GM19023 (cell line): Measurements from ENCODE around the gene MDC1.
A peak's percentile ranks its signal among the peaks of the same experiment; 100 is the strongest.
"Not testable (repeated sequence)": the region's sequence is repeated elsewhere in the genome, so short reads cannot be mapped to it uniquely, and the experiment has no call there.

ENCODE experiments used
- ATAC-seq: cut with Tn5 transposase; IDR thresholded peaks from one replicate; pipeline ENCODE4 v1.9.1; 2021; ENCODE audit warnings: mild to moderate bottlenecking, moderate library complexity; ENCODE audit not compliant: unreplicated experiment

Gene MDC1

GRCh38 chr6:30725713-30726505, 8.8 kb upstream of the MDC1 start:
- ATAC-seq, result no peak

DNA sequence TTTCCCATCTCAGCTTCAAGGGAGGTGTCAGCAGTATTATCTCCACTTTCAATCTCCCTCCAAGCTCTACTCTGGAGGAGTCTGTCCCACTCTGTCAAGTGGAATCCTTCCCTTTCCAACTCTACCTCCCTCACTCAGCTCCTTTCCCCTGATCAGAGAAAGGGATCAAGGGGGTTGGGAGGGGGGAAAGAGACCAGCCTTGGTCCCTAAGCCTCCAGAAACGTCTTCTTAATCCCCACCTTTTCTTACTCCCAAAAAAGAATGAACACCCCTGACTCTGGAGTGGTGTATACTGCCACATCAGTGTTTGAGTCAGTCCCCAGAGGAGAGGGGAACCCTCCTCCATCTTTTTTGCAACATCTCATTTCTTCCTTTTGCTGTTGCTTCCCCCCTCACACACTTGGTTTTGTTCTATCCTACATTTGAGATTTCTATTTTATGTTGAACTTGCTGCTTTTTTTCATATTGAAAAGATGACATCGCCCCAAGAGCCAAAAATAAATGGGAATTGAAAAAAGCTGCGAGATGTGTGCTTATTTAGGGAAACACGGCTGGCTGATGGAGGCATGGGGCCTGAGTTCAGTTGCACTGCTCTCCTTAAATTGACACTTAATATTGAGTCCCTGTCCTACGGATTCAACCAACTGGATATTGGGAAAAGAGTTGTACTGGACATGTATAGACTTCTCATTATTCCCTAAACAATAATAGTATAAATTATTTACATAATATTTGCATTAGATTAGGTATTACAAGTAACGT, 8.0 kb upstream of the MDC1 start:
- no peak for ATAC-seq

- ATAC-seq, result not testable (repeated sequence)
Measured at GRCh38 chr6:30723843-30724741, 7.0 kb upstream of the MDC1 start.

- not testable (repeated sequence) for ATAC-seq
Measured at GRCh38 chr6:30723159-30723842, 6.2 kb upstream of the MDC1 start.

DNA sequence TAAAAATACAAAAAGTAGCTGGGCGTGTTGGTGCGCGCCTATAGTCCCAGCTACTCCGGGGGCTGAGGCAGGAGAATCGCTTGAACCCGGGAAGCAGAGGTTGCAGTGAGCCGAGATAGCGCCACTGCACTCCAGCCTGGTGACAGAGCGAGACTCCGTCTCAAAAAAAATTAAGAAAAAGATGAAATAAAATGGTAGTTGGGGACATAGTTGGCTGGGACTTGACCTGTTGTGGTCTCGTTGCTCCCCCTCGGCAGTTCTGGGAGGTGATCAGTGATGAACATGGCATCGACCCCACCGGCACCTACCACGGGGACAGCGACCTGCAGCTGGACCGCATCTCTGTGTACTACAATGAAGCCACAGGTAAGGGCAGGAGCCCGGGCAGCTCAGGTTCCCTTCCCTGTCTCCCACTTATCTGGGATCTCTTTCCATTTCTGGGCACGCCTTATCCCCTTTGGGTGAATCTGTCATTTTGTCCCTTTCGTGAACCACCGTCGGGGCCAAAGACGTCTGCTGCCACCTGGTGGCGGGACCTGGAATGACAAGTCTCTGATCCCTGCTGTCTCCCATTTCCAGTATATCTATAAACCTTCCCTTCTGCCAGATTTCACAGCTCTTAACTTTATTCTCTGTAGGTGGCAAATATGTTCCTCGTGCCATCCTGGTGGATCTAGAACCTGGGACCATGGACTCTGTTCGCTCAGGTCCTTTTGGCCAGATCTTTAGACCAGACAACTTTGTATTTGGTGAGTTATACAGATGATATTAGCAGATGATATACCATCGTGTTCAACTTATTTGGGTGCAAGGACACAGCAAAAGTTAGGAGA, 5.4 kb upstream of the MDC1 start:
- no peak for ATAC-seq

DNA sequence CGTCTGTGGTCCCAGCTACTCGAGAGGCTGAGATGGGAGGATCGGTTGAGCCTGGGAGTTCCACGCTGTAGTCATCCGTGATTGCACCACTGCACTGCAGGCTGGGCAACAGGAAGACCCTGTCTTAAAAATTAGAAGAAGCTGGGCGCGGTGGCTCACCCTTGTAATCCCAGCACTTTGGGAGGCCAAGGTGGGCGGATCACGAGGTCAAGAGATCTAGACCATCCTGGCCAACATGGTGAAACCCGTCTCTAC, 4.9 kb upstream of the MDC1 start:
- ATAC-seq, result not testable (repeated sequence)

DNA sequence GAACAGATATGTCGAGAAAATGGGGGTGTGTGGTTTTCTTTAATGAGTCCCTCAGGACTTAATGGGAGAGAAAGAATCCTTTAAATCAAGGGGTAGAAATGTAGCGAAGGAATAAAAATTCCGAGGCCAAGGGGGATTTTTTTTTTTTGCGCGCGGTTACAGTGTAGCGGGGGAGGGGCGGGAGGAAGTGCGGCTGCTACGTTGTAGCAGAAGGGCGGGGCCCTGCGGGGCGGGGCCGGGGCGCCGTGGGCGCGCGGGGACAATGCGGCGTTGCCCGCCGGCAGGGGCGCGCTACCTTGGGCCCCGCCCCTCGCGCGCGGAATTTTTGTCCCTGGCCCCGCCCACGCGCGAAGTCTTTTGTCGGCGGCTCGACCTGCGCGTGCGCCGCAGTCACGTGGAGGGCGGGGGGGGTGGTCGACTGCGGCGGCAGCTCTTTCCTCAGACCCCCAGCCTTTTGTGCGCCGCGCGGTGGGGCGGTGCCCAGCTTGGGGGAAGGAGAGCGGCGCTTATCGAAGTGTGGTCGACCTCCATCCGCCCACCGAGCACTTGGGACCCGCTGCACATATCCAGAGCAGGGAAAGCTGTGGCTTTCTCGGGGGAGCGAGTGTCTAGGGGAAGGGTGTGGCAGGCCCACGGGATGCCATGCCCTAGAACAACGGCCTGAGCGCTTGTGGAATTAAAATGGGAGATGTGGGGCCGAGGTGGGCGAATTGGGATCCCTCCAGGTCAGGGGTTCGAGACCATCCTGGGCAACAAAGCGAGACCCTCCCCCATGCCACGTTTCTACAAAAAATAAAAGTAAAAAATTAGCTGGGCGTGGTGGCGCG, 4.3 kb upstream of the MDC1 start:
- ATAC-seq, result peak; percentile 20

GRCh38 chr6:30720738-30721197, 3.7 kb upstream of the MDC1 start:
- ATAC-seq, result no peak

DNA sequence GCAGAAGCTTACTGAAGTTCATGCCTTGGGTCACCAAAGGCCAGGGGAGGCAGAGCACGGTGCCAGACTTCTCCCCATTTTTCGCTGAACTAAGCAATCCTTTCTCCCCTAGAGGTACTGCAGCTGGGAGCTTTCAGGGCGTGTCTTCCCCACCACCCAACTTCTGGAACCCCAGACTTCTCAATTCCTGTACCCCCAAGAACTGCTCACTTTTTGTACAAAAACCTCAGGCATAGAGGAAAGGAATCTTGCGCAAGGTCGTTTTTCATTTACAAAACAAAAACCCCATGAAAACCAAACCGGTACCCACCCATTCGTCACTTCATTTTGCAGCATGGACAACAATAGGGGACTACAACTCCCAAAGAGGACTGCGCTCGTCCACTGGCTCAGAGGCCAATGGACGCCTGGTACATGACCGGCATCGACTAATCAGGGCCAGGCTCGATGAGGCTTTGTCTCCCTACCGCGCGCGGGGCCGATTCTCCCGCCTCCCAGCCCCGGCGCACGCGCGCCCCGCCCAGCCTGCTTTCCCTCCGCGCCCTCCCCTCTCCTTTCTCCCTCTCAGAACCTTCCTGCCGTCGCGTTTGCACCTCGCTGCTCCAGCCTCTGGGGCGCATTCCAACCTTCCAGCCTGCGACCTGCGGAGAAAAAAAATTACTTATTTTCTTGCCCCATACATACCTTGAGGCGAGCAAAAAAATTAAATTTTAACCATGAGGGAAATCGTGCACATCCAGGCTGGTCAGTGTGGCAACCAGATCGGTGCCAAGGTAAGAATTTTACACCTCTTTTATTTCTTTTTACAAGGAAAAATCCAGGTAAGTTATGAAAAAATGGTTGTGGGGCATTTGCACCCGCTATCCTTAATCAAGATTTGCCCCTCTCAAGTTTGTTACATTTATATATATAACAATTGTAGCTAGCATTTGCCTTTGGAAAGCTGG, 3.0 kb upstream of the MDC1 start, which contains the start of gene TUBB:
TUBB (plus strand) TSS at position 562 of the 947 bp plus-strand sequence; CDS start at position 717, 155 bp downstream.
- ATAC-seq, result peak; percentile 26

DNA sequence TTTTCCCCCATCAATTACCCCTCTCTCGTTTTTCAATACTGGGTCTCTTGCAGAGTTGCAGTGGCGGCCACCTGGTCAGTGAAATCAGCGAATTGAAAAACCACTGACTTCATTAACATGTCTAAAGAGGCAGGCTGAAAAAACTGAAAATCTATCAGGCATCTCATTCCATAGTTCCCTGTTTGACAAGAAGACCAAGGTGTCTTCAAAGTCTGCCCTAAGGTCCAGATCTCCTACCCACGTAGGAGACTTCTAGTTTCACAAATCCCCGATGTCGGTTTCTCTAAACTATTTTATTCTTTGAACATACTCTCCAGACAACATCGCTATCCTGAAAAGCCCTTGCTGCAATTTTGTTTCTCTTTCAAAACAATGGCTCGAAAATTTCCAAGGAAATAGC, 2.3 kb upstream of the MDC1 start:
- no peak for ATAC-seq

GRCh38 chr6:30717845-30718720, 1.0 kb upstream of the MDC1 start:
- not testable (repeated sequence) for ATAC-seq

DNA sequence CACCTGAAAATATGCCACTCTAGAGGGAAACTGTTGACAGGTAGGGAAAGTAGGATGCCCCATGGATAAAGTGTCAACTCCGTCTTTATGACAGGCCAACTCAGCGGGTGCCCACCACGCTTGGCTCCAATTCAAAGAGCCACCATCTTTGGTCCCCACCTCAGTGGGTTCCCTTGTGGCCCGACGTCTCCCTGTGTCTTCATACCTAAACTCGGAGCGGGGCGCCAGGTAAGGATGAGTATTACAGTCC, 277 bp downstream of the MDC1 start:
- no peak for ATAC-seq

DNA sequence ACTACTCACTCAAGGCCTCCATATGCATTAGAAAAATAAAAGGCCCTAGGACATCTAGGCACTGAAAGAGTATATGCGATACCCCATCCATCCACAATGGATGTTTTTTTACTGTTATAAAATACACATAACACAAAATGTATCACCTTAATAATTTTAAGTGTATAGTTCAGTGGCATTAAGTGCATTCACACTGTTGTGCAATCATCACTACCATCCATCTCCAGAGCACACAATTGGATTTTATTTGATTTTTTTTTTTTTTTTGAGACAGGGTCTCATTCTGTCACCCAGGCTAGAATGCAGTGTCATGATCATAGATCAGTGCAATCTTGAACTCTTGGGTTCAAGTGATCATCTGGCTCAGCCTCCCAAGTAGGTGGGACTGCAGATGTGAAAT, 2.8 kb downstream of the MDC1 start:
- ATAC-seq, result no peak

DNA sequence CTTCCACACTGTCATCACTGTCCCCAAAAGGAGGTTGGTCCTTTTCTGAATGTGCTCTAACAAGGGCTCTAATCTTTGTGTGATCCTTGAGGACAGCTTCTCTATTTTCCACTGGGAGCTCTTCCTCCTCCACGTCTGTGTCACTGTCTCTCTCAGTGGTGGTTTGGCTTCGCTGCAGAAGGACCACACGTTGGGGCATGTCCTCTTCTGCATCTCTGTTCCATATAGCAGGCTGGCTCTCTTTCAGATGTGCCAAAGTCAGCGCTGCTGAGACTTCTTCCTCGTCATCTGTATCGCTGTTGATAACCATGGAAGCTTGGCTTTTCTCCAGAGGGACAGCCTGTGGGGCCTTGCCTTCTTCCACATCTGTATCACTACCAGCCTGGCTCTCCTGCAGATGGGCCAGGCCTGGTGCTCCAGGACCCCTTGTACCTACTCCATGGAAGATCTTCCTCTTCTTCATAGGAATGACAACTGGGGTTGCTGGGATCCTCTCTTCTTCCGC, 4.6 kb downstream of the MDC1 start:
- no peak for ATAC-seq

DNA sequence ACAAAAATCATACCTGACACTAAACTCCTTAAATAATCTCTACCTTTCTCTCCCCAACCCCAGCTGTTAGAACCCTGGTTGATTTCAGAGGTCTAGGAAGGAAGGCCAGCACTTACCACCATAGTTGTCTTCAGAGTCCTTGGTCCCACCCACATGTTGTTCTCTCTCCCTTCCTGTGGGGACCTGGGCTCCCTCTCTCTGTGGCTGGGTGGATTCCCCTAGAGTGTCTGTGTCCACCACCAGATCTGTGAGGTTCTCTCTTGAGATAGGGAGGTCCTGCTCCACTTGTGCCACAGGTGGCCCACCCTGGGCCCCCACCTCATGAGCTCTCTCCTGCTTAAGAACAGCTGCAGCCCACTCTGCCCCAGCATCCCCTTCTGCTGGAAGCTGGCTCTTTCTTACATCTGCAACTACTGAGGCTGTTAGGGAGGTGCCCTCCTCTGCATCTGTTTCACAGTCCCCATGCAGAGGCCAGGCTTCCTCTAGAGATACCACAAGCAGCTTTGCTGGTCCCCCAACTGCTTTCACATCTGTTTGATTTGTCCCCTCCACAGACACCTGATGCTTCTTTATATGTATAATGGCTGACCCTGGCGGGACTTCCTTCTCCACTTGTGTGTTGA, 5.2 kb downstream of the MDC1 start:
- peak; percentile 60 for ATAC-seq

- ATAC-seq, result no peak
Measured at GRCh38 chr6:30709101-30709868, 7.8 kb downstream of the MDC1 start.
